GM12878 (cell line): Measurements from ENCODE around the gene DDX31.

ENCODE experiments used
- CTCF ChIP-seq, 3 experiments: IDR thresholded peaks in 2 of 3; conservative IDR thresholded peaks in 1 of 3; 2 replicates each; pipeline ENCODE4 v1.5.1; 2011; ENCODE audit warnings: low read depth in 3 of 3, low read length in 3 of 3, mild to moderate bottlenecking in 3 of 3, control low read depth in 2 of 3, moderate library complexity in 2 of 3, inconsistent platforms in 1 of 3, mixed read lengths in 1 of 3; ENCODE audit not compliant: control insufficient read depth in 2 of 3, insufficient read depth in 1 of 3; ENCODE audit errors: extremely low read depth in 1 of 3
- MTA2 ChIP-seq: fragments of 450-650 bp; IDR thresholded peaks from 2 replicates; pipeline ENCODE4 v1.6.1; 2016; ENCODE audit warnings: low read depth, mild to moderate bottlenecking, moderate library complexity
- NFYB ChIP-seq: IDR thresholded peaks from 2 replicates; pipeline ENCODE4 v1.6.1; 2011; ENCODE audit warnings: low read depth, mild to moderate bottlenecking, low read length, improper control_type of control experiment, moderate library complexity; ENCODE audit not compliant: insufficient read depth
- USF2 ChIP-seq: IDR thresholded peaks from 2 replicates; pipeline ENCODE4 v1.6.1; 2011; ENCODE audit warnings: low read depth, low read length, improper control_type of control experiment, borderline replicate concordance
- ZNF274 ChIP-seq: IDR thresholded peaks from one replicate; pipeline ENCODE4 v1.8.0; 2011; ENCODE audit not compliant: insufficient read length, insufficient read depth
- ZNF384 ChIP-seq: IDR thresholded peaks from 2 replicates; pipeline ENCODE4 v1.6.1; 2012; ENCODE audit warnings: low read depth, mild to moderate bottlenecking, low read length, improper control_type of control experiment, borderline replicate concordance

- TF ChIP-seq ZNF384, result no peak
- TF ChIP-seq ZNF274, result no peak
- no peak for TF ChIP-seq NFYB
- no peak for TF ChIP-seq CTCF (IDR thresholded peaks at IDR 0.05 in 2 of 3, conservative IDR thresholded peaks at IDR 0.05 in 1 of 3; ENCODE audit: control insufficient read depth in 2 of 3, extremely low read depth in 1 of 3, insufficient read depth in 1 of 3, low read depth in 3 of 3, low read length in 3 of 3)
- TF ChIP-seq MTA2, result no peak
- no peak for TF ChIP-seq USF2
Measured at GRCh38 chr9:132708239-132708638, 38.5 kb upstream of the DDX31 start.
